Endothelial cell (in vitro differentiated cells): ENCODE data around the gene RABGAP1. TPM values are rescaled to one million over a fixed set of nuclear protein-coding genes. Genes with fewer than 3 reads are reported as not detected.

Source experiments
- DNase-seq: peaks from one replicate; pipeline ENCODE4 v3.0.0; 2021; ENCODE audit warnings: low spot score
- H3K27ac Mint-ChIP-seq: one replicate; pipeline ENCODE4 v1.8.0; 2021; ENCODE audit warnings: mixed read lengths, inconsistent platforms; ENCODE audit not compliant: unreplicated experiment
- H3K27me3 Mint-ChIP-seq: one replicate; pipeline ENCODE4 v1.8.0; 2021; ENCODE audit warnings: mild to moderate bottlenecking, moderate library complexity, mixed read lengths, inconsistent platforms; ENCODE audit not compliant: unreplicated experiment
- H3K36me3 Mint-ChIP-seq: one replicate; pipeline ENCODE4 v1.8.0; 2021; ENCODE audit warnings: mild to moderate bottlenecking, low read depth, mixed read lengths, inconsistent platforms; ENCODE audit not compliant: unreplicated experiment
- H3K4me1 Mint-ChIP-seq: one replicate; pipeline ENCODE4 v1.8.0; 2021; ENCODE audit warnings: mild to moderate bottlenecking, mixed read lengths, inconsistent platforms; ENCODE audit not compliant: unreplicated experiment
- H3K4me3 Mint-ChIP-seq: one replicate; pipeline ENCODE4 v1.8.0; 2021; ENCODE audit warnings: mild to moderate bottlenecking, mixed read lengths, inconsistent platforms; ENCODE audit not compliant: unreplicated experiment
- H3K9me3 Mint-ChIP-seq: one replicate; pipeline ENCODE4 v1.8.0; 2021; ENCODE audit warnings: mixed read lengths, inconsistent platforms; ENCODE audit not compliant: unreplicated experiment
- total RNA-seq: library from RNA; stranded (reverse); fragmentation: NEBNext Ultra II Directional; extraction: Animal tissue kit (Norgen Biotek cat#: 25700); gene quantifications from one replicate; pipeline ENCODE4 v1.2.1, GENCODE V29; 2021; ENCODE audit not compliant: unreplicated experiment
- TF ChIP-seq, protein P1 (sequence below): fragments of 200-600 bp; sonication (generic); IDR thresholded peaks from one replicate; pipeline ENCODE4 v1.5.0; 2021; ENCODE audit warnings: antibody characterized with exemption; ENCODE audit not compliant: unreplicated experiment

The RABGAP1 gene
- total RNA-seq, 1 donor from 2014 or later, result 58.2 TPM

DNA sequence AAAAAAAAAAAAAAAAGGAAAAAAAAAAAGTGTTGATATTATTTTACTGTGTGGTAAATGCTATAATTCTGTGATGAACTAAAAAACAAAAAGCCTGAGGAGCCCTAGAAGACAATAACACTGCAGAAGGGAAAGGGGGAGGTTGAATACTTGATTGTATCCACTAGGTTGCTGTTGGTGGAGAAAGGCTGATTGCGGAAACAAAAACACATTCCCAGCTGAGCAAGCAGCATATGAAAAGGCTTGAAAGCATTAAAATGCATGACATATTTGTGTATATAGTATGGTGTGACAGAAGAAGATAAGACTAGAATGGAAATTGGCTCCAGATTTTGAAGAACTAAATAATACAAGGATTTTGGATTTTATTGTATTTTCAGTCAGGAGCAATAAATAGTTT lies 8.9 kb downstream of the RABGAP1 start:
- peak overlapping the region; percentile 11 for H3K27ac Mint-ChIP-seq
- H3K9me3 Mint-ChIP-seq, result no peaks in the 10 kb centered on the region
- H3K4me3 Mint-ChIP-seq, result no peak overlapping the region
- H3K36me3 Mint-ChIP-seq, result no peaks in the 10 kb centered on the region
- peaks cover 24% of the 10 kb centered on the region for H3K4me1 Mint-ChIP-seq
- TF ChIP-seq, protein P1, sequence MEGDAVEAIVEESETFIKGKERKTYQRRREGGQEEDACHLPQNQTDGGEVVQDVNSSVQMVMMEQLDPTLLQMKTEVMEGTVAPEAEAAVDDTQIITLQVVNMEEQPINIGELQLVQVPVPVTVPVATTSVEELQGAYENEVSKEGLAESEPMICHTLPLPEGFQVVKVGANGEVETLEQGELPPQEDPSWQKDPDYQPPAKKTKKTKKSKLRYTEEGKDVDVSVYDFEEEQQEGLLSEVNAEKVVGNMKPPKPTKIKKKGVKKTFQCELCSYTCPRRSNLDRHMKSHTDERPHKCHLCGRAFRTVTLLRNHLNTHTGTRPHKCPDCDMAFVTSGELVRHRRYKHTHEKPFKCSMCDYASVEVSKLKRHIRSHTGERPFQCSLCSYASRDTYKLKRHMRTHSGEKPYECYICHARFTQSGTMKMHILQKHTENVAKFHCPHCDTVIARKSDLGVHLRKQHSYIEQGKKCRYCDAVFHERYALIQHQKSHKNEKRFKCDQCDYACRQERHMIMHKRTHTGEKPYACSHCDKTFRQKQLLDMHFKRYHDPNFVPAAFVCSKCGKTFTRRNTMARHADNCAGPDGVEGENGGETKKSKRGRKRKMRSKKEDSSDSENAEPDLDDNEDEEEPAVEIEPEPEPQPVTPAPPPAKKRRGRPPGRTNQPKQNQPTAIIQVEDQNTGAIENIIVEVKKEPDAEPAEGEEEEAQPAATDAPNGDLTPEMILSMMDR, result no peak
- DNase-seq, result no peak
- H3K27me3 Mint-ChIP-seq, result peaks cover 2% of the 10 kb centered on the region

DNA sequence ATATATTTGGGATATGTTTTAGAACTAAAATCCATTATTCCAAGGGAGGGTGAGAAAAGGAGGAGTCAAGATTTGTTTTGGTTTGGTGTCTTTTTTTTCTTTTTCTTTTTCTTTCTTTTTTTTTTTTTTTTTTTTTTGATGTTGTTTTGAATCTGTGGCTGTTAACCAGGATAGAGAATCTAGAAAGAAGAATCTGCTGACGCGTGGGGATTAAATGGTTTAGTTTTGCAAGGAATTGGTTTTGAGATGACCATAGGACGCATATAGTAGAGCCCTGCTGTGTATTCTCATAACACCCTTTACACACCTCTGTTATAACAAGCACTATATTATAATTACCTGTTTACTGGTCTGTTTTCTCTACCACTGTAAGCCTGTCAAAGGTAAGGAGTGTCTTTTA lies 9.4 kb downstream of the RABGAP1 start:
- Mint-ChIP-seq H3K4me1 (peaks cover 27% of the 10 kb centered on the region), H3K27me3 (peaks cover 2% of the 10 kb centered on the region), H3K9me3 (no peaks in the 10 kb centered on the region), H3K36me3 (no peaks in the 10 kb centered on the region), H3K4me3 (no peak overlapping the region), H3K27ac (peak overlapping the region; percentile 11)
- DNase-seq, result no peak
- TF ChIP-seq, protein P1, result no peak

DNA sequence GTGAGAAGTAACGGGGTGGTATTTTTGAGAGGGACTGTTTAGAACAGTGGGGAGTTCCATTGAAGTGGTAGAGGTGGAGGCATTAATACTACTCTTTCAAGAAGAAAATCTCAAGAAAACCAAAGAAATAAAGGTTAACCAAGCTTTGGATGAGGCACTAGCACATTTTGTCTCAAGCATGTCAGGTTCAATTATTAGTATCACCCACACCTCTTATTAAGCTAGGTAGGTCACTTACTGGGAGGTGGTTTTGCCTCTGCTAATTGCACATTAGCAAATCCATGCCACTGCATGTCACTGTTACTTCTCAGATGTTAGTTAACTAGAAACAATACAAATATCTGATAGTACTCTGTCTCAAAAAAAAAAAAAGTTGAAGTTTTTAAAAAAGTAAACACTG lies 10.2 kb downstream of the RABGAP1 start:
- peaks cover 27% of the 10 kb centered on the region for H3K4me1 Mint-ChIP-seq
- peak overlapping the region; percentile 49 for H3K27ac Mint-ChIP-seq
- peaks cover 2% of the 10 kb centered on the region for H3K27me3 Mint-ChIP-seq
- H3K36me3 Mint-ChIP-seq, result no peaks in the 10 kb centered on the region
- H3K4me3 Mint-ChIP-seq, result no peak overlapping the region
- H3K9me3 Mint-ChIP-seq, result no peaks in the 10 kb centered on the region
- TF ChIP-seq, protein P1, result no peak
- no peak for DNase-seq

- Mint-ChIP-seq H3K36me3 (no peaks in the 10 kb centered on the region), H3K4me1 (peaks cover 14% of the 10 kb centered on the region), H3K27me3 (no peaks in the 10 kb centered on the region), H3K27ac (no peak overlapping the region), H3K9me3 (no peaks in the 10 kb centered on the region), H3K4me3 (no peak overlapping the region)
- TF ChIP-seq, protein P1, result no peak
- no peak for DNase-seq
These were observed 13.5 kb downstream of the RABGAP1 start for GRCh38 chr9:122954253-122954691.

DNA sequence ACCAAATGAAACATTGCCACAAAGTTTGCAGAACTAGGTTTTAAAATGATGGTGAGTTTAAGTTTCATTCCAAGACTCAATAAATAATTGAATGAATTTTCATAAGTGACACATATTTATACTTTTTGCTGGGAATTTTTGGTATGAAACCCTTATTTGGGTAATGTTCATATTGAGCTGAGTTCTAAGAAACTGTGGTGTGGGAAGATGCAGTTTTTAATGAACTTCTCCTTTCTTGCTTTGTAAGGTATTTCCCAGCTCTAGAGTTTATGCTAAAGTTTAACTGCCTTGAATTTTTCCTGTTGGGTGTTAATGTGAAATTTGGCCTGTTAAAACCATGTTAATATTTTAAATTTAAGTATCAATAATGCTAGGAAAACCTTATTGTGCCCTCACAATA lies 15.1 kb downstream of the RABGAP1 start:
- Mint-ChIP-seq H3K4me3 (no peak overlapping the region), H3K9me3 (no peaks in the 10 kb centered on the region), H3K27me3 (no peaks in the 10 kb centered on the region), H3K27ac (no peak overlapping the region), H3K36me3 (peaks cover 8% of the 10 kb centered on the region), H3K4me1 (peaks cover 3% of the 10 kb centered on the region)
- no peak for DNase-seq
- TF ChIP-seq, protein P1, result no peak
